Naive thymus-derived CD4-positive, alpha-beta T cell (primary cell): ENCODE data around the gene BTBD10. TPM values are rescaled to one million over a fixed set of nuclear protein-coding genes. Genes with fewer than 3 reads are reported as not detected.
"Not testable (repeated sequence)": the region's sequence is repeated elsewhere in the genome, so short reads cannot be mapped to it uniquely, and the experiment has no call there.

Source experiments
- ATAC-seq: fragments of 150-1000 bp; cut with Tn5 transposase; 2 replicates; pipeline ENCODE4 v1.10.0; 2021; ENCODE audit warnings: mild to moderate bottlenecking, moderate library complexity
- CTCF ChIA-PET: fragments of 350-600 bp; sonication (Branson Sonifier 250); formaldehyde crosslinking; loops from one replicate; lab custom pipeline; 2021; ENCODE audit warnings: antibody characterized with exemption; lab: Charles Lee
- POLR2A ChIA-PET: fragments of 350-600 bp; sonication (Branson Sonifier 250); formaldehyde crosslinking; loops from one replicate; lab custom pipeline; 2021; ENCODE audit warnings: antibody characterized with exemption, inconsistent platforms; lab: Charles Lee
- DNase-seq, 9 donors: peaks; one replicate each; pipeline versions ENCODE4 v3.0.0 to v3.0.0-alpha.2; 2020 to 2022; ENCODE audit warnings: mixed read lengths in 1 of 9
- H3K27ac ChIP-seq: one replicate; pipeline ENCODE4 v1.7.0; 2013; ENCODE audit warnings: mild to moderate bottlenecking, low read depth, low read length, moderate library complexity
- H3K27me3 ChIP-seq, 2 donors: one replicate each; pipeline ENCODE4 v1.7.0; 2013; ENCODE audit warnings: low read length in 2 of 2, mild to moderate bottlenecking in 2 of 2, moderate library complexity in 2 of 2; ENCODE audit not compliant: control insufficient read depth in 2 of 2, insufficient read depth in 2 of 2
- H3K36me3 ChIP-seq, 3 experiments: 1 replicate in 2 of 3; 2 replicates in 1 of 3; pipeline ENCODE4 v1.7.0; 2013; ENCODE audit warnings: low read length in 3 of 3, mild to moderate bottlenecking in 3 of 3, moderate library complexity in 1 of 3; ENCODE audit not compliant: insufficient read depth in 3 of 3, control insufficient read depth in 2 of 3
- H3K4me1 ChIP-seq, 2 donors: one replicate each; pipeline ENCODE4 v1.7.0; 2013; ENCODE audit warnings: low read length in 2 of 2, mild to moderate bottlenecking in 2 of 2, moderate library complexity in 1 of 2; ENCODE audit not compliant: control insufficient read depth in 2 of 2, insufficient read depth in 2 of 2
- H3K4me3 ChIP-seq: 2 replicates; pipeline ENCODE4 v1.7.0; 2013; ENCODE audit warnings: mild to moderate bottlenecking, low read length
- H3K9me3 ChIP-seq, 3 experiments: 1 replicate in 2 of 3; 2 replicates in 1 of 3; pipeline ENCODE4 v1.7.0; 2013; ENCODE audit warnings: low read length in 3 of 3; ENCODE audit not compliant: control insufficient read depth in 2 of 3
- H3K27ac Mint-ChIP-seq, 9 donors: one replicate each; pipeline ENCODE4 v1.8.0; 2020 to 2022; ENCODE audit warnings: mixed read lengths in 9 of 9, mild to moderate bottlenecking in 8 of 9, moderate library complexity in 5 of 9, inconsistent platforms in 2 of 9
- H3K27me3 Mint-ChIP-seq, 5 donors: one replicate each; pipeline ENCODE4 v1.8.0; 2021 to 2022; ENCODE audit warnings: mixed read lengths in 5 of 5, mild to moderate bottlenecking in 1 of 5
- H3K36me3 Mint-ChIP-seq, 5 donors: one replicate each; pipeline ENCODE4 v1.8.0; 2020 to 2022; ENCODE audit warnings: mixed read lengths in 5 of 5, mild to moderate bottlenecking in 3 of 5, inconsistent platforms in 1 of 5
- H3K4me1 Mint-ChIP-seq, 7 donors: one replicate each; pipeline ENCODE4 v1.8.0; 2020 to 2022; ENCODE audit warnings: mixed read lengths in 7 of 7, mild to moderate bottlenecking in 3 of 7, inconsistent platforms in 1 of 7
- H3K4me3 Mint-ChIP-seq, 10 donors: one replicate each; pipeline ENCODE4 v1.8.0; 2020 to 2022; ENCODE audit warnings: mild to moderate bottlenecking in 10 of 10, mixed read lengths in 10 of 10, moderate library complexity in 6 of 10, inconsistent platforms in 2 of 10
- H3K9me3 Mint-ChIP-seq, 11 donors: one replicate each; pipeline ENCODE4 v1.8.0; 2020 to 2022; ENCODE audit warnings: mixed read lengths in 11 of 11, mild to moderate bottlenecking in 4 of 11, inconsistent platforms in 1 of 11, moderate library complexity in 1 of 11
- intact Hi-C, 2 donors: fragments of 100-400 bp; cut with micrococcal nuclease; formaldehyde crosslinking; loops; one replicate each; pipeline ENCODE4 v1.15.1; 2023
- polyA plus RNA-seq, 2 donors: library from polyadenylated mRNA; unstranded; fragments of 300-500 nt; fragmentation: Illumina TruSeq; gene quantifications; one replicate each; pipeline ENCODE4 v1.2.3, GENCODE V29; 2021
- total RNA-seq, 6 experiments: library from RNA in 5 of 6; stranded (reverse) in 5 of 6; gene quantifications; 1 replicate in 5 of 6; 2 replicates in 1 of 6; pipeline ENCODE4 v1.2.3 and lab custom pipeline; 2021 to 2026

BTBD10 gene
- total and polyA plus RNA-seq, 7 experiments from 2014 or later, result 9.7 to 25.2 (median 16.3) TPM

DNA sequence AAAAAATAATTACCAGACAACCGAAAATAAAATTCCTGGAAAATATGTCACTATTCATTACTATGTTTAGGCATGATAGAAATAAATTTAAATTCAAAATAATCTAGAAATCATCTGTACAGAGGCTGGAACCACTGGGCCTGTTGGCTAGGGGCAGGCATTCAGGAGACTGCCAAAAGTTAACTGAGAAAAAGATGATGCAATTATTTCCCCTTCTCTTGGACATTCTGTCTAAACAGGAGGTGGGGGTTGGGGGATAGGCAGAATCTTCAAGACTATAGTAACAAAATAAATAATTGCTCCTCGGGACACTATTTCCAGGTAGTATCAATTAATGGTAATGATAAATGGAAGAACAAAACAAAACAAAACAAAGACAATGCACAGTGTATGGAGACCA lies 14.1 kb downstream of the BTBD10 start:
- no peak overlapping the region for H3K27ac Mint-ChIP-seq
- peaks cover 0 to 7% (median 0%) of the 10 kb centered on the region in 3 experiments for H3K9me3 ChIP-seq
- H3K27ac ChIP-seq, result no peak overlapping the region
- DNase-seq (no peak), ATAC-seq (no peak)
- H3K4me3 ChIP-seq, result no peak overlapping the region
- H3K4me1 ChIP-seq, result no peaks in the 10 kb centered on the region
- no peaks in the 10 kb centered on the region for H3K27me3 ChIP-seq
- ChIA-PET POLR2A (no interaction called here), CTCF (no interaction called here)
- H3K27me3 Mint-ChIP-seq, result no peaks in the 10 kb centered on the region
- intact Hi-C loops, result no loop called here
- H3K4me3 Mint-ChIP-seq, result peak overlapping the region in 1 of 10 donors; percentile 1
- peaks cover 4 to 39% (median 32%) of the 10 kb centered on the region in 5 donors for H3K36me3 Mint-ChIP-seq
- H3K4me1 Mint-ChIP-seq, result peaks cover 30 to 81% (median 78%) of the 10 kb centered on the region in 7 donors
- H3K36me3 ChIP-seq, result no peaks in the 10 kb centered on the region
- peaks cover 0 to 34% (median 8%) of the 10 kb centered on the region in 11 donors for H3K9me3 Mint-ChIP-seq

DNA sequence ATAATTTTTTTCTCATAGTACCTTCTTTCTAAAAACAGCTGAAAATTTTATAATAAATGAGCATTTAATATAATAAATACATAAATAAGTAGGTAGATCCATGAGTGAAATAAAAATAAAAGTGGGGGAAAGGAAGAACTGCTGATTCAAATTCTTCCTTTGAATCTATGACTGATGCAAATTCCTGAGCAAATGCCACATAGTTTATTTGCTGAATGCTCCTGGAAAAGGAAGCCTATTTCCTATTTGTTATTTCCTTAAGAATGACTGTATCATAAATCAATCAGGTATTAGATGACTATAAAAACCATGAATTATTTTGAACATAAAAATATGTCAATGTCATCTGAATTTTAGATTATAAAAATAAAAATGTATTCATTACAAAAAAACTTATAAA lies 16.6 kb downstream of the BTBD10 start:
- Histone ChIP-seq H3K27ac (no peak overlapping the region), H3K9me3 (peaks cover 0 to 7% (median 0%) of the 10 kb centered on the region in 3 experiments), H3K4me3 (no peak overlapping the region), H3K27me3 (no peaks in the 10 kb centered on the region), H3K4me1 (peaks cover 0 to 3% of the 10 kb centered on the region in 2 donors), H3K36me3 (no peaks in the 10 kb centered on the region)
- H3K36me3 Mint-ChIP-seq, result peaks cover 0 to 36% (median 21%) of the 10 kb centered on the region in 5 donors
- H3K27me3 Mint-ChIP-seq, result no peaks in the 10 kb centered on the region
- peaks cover 23 to 84% (median 71%) of the 10 kb centered on the region in 7 donors for H3K4me1 Mint-ChIP-seq
- H3K9me3 Mint-ChIP-seq, result peaks cover 0 to 25% (median 4%) of the 10 kb centered on the region in 11 donors
- ChIA-PET CTCF (no interaction called here), POLR2A (no interaction called here)
- intact Hi-C loops, result no loop called here
- no peak for ATAC-seq
- no peak overlapping the region for H3K4me3 Mint-ChIP-seq
- DNase-seq, result no peak
- no peak overlapping the region for H3K27ac Mint-ChIP-seq

GRCh38 chr11:13445588-13445987 lies 17.4 kb downstream of the BTBD10 start:
- no peaks in the 10 kb centered on the region for H3K27me3 Mint-ChIP-seq
- H3K4me3 Mint-ChIP-seq, result no peak overlapping the region
- no peak overlapping the region for H3K27ac Mint-ChIP-seq
- peaks cover 14 to 80% (median 67%) of the 10 kb centered on the region in 7 donors for H3K4me1 Mint-ChIP-seq
- Histone ChIP-seq H3K9me3 (peaks cover 0 to 7% (median 0%) of the 10 kb centered on the region in 3 experiments), H3K27ac (no peak overlapping the region), H3K4me1 (peaks cover 0 to 3% of the 10 kb centered on the region in 2 donors), H3K27me3 (no peaks in the 10 kb centered on the region), H3K4me3 (no peak overlapping the region), H3K36me3 (no peaks in the 10 kb centered on the region)
- POLR2A ChIA-PET, result no interaction called here
- intact Hi-C loops, result no loop called here
- peaks cover 0 to 28% (median 13%) of the 10 kb centered on the region in 5 donors for H3K36me3 Mint-ChIP-seq
- DNase-seq (no peak), ATAC-seq (no peak)
- CTCF ChIA-PET, result no interaction called here
- H3K9me3 Mint-ChIP-seq, result peaks cover 0 to 17% (median 2%) of the 10 kb centered on the region in 11 donors

DNA sequence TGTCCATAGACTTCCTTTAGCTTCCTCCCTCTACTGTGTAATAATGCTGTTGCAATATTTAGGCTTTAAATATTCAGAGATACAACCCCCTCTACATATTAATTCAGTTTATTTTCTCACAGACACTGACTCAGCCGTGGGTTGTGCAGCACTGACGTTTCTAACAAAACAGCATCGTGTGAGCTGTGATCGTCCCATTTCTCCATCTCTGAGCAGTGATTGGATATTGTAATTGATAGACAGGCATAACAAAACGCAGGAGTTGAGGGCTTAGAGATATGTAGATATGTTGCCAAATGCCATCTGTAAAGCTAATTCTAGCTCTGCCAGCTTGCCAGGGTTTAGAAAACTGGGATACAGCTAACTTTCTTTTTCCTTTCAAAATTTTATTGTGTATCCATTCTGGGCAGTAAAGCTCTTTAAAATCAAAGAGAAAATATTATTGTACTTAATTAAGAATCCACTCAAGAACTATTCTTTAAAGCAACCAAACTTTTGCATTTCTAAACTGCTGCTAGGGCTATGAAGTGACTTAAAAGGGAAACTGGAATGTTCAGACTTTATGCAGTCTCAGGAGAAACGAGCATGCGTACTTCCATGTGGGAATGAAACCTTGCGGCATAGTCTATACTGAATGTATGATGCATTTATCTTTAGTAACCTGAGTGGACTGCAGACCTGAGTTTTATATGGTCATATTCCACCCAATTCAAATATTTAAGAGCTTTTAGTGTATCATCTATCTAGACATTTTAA lies 22.7 kb downstream of the BTBD10 start:
- Histone ChIP-seq H3K4me1 (peaks cover 0 to 3% of the 10 kb centered on the region in 2 donors), H3K27me3 (no peaks in the 10 kb centered on the region), H3K36me3 (no peaks in the 10 kb centered on the region), H3K4me3 (no peak overlapping the region), H3K27ac (no peak overlapping the region), H3K9me3 (no peaks in the 10 kb centered on the region)
- Mint-ChIP-seq H3K9me3 (peaks cover 0 to 9% (median 0%) of the 10 kb centered on the region in 11 donors), H3K27ac (peak overlapping the region in 1 of 9 donors; percentile 10), H3K27me3 (no peaks in the 10 kb centered on the region), H3K36me3 (peaks cover 0 to 31% (median 12%) of the 10 kb centered on the region in 5 donors), H3K4me3 (no peak overlapping the region), H3K4me1 (peaks cover 4 to 71% (median 56%) of the 10 kb centered on the region in 7 donors)
- no peak for DNase-seq
- ChIA-PET POLR2A (no interaction called here), CTCF (no interaction called here)
- intact Hi-C loops, result no loop called here
- ATAC-seq, result no peak

DNA sequence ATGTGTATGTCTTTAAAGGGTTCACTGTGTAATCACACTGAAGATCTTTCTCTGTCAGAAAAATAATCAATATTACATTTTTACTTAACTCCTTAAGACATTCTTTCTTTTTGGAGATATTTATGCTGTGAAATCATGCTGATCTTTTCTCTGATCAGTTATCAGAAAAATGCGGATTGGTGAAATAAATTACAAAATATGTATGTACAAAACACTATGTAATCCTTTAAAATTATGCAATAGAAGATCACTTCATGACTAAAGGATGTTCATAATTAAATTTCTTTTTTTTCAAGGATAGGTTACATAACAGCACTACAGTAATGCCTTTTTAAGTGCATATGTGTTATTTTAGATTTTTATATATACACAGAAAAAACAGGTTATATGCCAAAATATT lies 24.7 kb downstream of the BTBD10 start:
- ChIA-PET CTCF (no interaction called here), POLR2A (no interaction called here)
- intact Hi-C loops, result no loop called here
- DNase-seq (no peak), ATAC-seq (no peak)
- Histone ChIP-seq H3K4me1 (peaks cover 0 to 3% of the 10 kb centered on the region in 2 donors), H3K27ac (no peak overlapping the region), H3K27me3 (no peaks in the 10 kb centered on the region), H3K9me3 (no peaks in the 10 kb centered on the region), H3K4me3 (no peak overlapping the region), H3K36me3 (no peaks in the 10 kb centered on the region)
- Mint-ChIP-seq H3K4me1 (peaks cover 11 to 74% (median 57%) of the 10 kb centered on the region in 7 donors), H3K27ac (no peak overlapping the region), H3K36me3 (peaks cover 0 to 34% (median 18%) of the 10 kb centered on the region in 5 donors), H3K4me3 (no peak overlapping the region), H3K9me3 (peaks cover 0 to 9% (median 0%) of the 10 kb centered on the region in 11 donors), H3K27me3 (no peaks in the 10 kb centered on the region)

DNA sequence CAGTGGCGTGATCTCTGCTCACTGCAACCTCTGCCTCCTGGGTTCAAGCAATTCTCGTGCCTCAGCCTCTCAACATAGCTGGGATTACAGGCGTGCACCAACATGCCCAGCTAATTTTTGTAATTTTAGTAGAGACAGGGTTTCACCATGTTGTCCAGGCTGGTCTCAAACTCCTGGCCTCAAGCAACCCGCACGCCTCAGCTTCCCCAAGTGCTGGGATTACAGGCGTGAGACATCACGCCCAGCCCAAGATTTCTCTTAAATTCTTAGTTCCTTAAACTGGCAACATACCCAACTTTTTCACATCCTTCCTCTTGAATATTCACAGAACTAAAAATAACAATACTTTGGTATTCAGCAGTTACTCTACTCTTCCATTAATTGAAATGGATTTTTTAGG lies 26.2 kb downstream of the BTBD10 start:
- DNase-seq, H3K4me3 Mint-ChIP-seq, H3K36me3 ChIP-seq, H3K27me3 Mint-ChIP-seq, intact Hi-C loops, POLR2A ChIA-PET, H3K27ac Mint-ChIP-seq, H3K4me3 ChIP-seq, H3K4me1 ChIP-seq, H3K27ac ChIP-seq, H3K9me3 Mint-ChIP-seq, H3K27me3 ChIP-seq, H3K9me3 ChIP-seq, ATAC-seq: not testable (repeated sequence)
- H3K36me3 Mint-ChIP-seq, result peaks cover 0 to 29% (median 22%) of the 10 kb centered on the region in 5 donors
- CTCF ChIA-PET, result interaction anchor here (0.8 kb wide), 1 partner anchor 30 kb away, joined by 3 read pairs; no protein-coding TSS in a partner anchor
- peaks cover 11 to 70% (median 52%) of the 10 kb centered on the region in 7 donors for H3K4me1 Mint-ChIP-seq
